ENCODE measurements around the gene RTN4.

Gene RTN4

DNA sequence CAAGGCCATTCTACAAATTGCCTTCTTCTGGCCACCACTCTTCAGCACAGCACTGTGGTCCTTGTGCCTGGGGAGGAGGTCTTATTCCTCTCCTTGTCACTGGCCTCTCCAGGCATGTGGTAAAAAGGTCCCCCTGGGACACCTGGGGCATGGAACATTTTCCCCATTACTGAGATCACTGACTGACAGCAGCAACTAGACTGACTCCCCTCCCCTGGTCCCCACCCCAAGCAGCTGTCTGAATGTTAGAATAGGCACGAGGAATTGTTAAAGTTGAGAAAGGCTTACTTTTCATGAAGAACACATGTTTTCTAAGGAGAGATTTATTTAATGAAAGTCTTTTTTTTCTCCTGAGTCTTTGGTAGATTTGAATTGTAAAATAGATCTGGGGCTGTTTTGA, 39.5 kb upstream of the RTN4 start:
- H3K36me3 ChIP-seq (ENCODE audit: insufficient read depth, low read length) = no peaks in the 10 kb centered on the region
- no peaks in the 10 kb centered on the region for H3K9me2 ChIP-seq (ENCODE audit: low read depth, low read length)
- H3K4me2 ChIP-seq (ENCODE audit: low read length) = no peak overlapping the region
- H2AFZ ChIP-seq (ENCODE audit: low read length) = no peak overlapping the region
- H3K27me3 ChIP-seq (ENCODE audit: insufficient read depth, low read length) = no peaks in the 10 kb centered on the region
- H3K79me2 ChIP-seq (ENCODE audit: insufficient read depth, low read length) = no peaks in the 10 kb centered on the region
- no peaks in the 10 kb centered on the region for H3F3A ChIP-seq (ENCODE audit: insufficient read depth, low read length)
- no peak overlapping the region for H3K27ac ChIP-seq (ENCODE audit: low read depth, low read length, poor library complexity, severe bottlenecking)
- no peak overlapping the region for H3K4me3 ChIP-seq (ENCODE audit: low read depth, low read length, poor library complexity, severe bottlenecking)
- TF ChIP-seq EZH2 (IDR thresholded peaks at IDR 0.05; ENCODE audit: borderline replicate concordance, low read length) = no peak
- TF ChIP-seq, protein P1, sequence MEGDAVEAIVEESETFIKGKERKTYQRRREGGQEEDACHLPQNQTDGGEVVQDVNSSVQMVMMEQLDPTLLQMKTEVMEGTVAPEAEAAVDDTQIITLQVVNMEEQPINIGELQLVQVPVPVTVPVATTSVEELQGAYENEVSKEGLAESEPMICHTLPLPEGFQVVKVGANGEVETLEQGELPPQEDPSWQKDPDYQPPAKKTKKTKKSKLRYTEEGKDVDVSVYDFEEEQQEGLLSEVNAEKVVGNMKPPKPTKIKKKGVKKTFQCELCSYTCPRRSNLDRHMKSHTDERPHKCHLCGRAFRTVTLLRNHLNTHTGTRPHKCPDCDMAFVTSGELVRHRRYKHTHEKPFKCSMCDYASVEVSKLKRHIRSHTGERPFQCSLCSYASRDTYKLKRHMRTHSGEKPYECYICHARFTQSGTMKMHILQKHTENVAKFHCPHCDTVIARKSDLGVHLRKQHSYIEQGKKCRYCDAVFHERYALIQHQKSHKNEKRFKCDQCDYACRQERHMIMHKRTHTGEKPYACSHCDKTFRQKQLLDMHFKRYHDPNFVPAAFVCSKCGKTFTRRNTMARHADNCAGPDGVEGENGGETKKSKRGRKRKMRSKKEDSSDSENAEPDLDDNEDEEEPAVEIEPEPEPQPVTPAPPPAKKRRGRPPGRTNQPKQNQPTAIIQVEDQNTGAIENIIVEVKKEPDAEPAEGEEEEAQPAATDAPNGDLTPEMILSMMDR (IDR thresholded peaks at IDR 0.05; ENCODE audit: low read length) = no peak
- no peak overlapping the region for H3K9ac ChIP-seq (ENCODE audit: low read length)
- H3K4me1 ChIP-seq (ENCODE audit: insufficient read depth, low read length, severe bottlenecking) = no peaks in the 10 kb centered on the region
- no peaks in the 10 kb centered on the region for H4K20me1 ChIP-seq (ENCODE audit: insufficient read depth, low read length)
- no peaks in the 10 kb centered on the region for H3K9me3 ChIP-seq (ENCODE audit: low read length)

DNA sequence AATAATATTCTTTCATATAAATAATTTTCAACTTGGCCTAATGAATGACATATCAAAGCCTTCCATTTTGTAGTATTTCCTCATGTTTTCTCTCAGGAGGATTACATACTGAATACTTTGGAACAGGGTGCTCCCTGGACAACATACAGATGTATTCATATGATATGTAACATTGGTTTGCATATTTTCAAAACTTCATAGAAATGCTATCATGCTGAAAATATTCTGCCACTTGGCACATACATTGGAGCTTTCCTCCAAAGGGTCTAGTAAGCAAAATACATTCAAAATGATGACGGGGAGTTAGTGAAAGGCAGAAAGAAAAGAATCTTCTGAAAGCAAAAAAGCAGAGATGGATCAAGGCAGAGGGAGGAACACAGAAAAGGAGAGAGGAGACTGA, 38.1 kb upstream of the RTN4 start:
- Histone ChIP-seq H3K4me1 (ENCODE audit: insufficient read depth, low read length, severe bottlenecking) (no peaks in the 10 kb centered on the region), H2AFZ (ENCODE audit: low read length) (no peak overlapping the region)
- TF ChIP-seq, protein P1 (IDR thresholded peaks at IDR 0.05; ENCODE audit: low read length) = no peak
- TF ChIP-seq EZH2 (IDR thresholded peaks at IDR 0.05; ENCODE audit: borderline replicate concordance, low read length) = no peak

DNA sequence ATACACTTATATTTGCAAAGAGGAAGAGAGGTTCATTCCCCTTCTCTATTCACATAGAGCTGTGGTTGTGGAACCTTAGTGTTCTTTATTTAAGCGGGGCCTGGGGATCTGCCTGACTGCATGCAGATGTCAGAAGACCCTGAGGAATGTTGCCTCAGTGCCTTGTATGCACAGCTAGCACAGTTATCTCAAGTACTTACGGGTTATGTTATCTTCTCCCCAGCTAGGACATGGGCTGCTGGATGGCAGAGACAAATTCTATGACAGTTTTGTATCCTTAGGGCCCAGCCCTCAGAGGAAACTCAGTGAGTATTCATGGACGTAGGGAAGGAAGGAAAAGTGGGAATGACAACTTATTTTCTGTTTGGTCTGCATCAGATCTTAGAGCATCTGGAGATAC, 37.7 kb upstream of the RTN4 start:
- Histone ChIP-seq H3K9me2 (ENCODE audit: low read depth, low read length) (no peaks in the 10 kb centered on the region), H3K36me3 (ENCODE audit: insufficient read depth, low read length) (no peaks in the 10 kb centered on the region), H3K9ac (ENCODE audit: low read length) (no peak overlapping the region), H3K79me2 (ENCODE audit: insufficient read depth, low read length) (no peaks in the 10 kb centered on the region), H2AFZ (ENCODE audit: low read length) (no peak overlapping the region), H4K20me1 (ENCODE audit: insufficient read depth, low read length) (no peaks in the 10 kb centered on the region), H3F3A (ENCODE audit: insufficient read depth, low read length) (no peaks in the 10 kb centered on the region), H3K9me3 (ENCODE audit: low read length) (no peaks in the 10 kb centered on the region), H3K4me1 (ENCODE audit: insufficient read depth, low read length, severe bottlenecking) (no peaks in the 10 kb centered on the region), H3K4me2 (ENCODE audit: low read length) (no peak overlapping the region), H3K27me3 (ENCODE audit: insufficient read depth, low read length) (no peaks in the 10 kb centered on the region), H3K4me3 (ENCODE audit: low read depth, low read length, poor library complexity, severe bottlenecking) (no peak overlapping the region), H3K27ac (ENCODE audit: low read depth, low read length, poor library complexity, severe bottlenecking) (no peak overlapping the region)
- TF ChIP-seq EZH2 (IDR thresholded peaks at IDR 0.05; ENCODE audit: borderline replicate concordance, low read length) = no peak
- TF ChIP-seq, protein P1 (IDR thresholded peaks at IDR 0.05; ENCODE audit: low read length) = no peak

More for the DNA sequence above, 38.1 kb upstream of the RTN4 start:
- no peaks in the 10 kb centered on the region for H3K27me3 ChIP-seq (ENCODE audit: insufficient read depth, low read length)
- no peaks in the 10 kb centered on the region for H3K9me2 ChIP-seq (ENCODE audit: low read depth, low read length)
- H3K9me3 ChIP-seq (ENCODE audit: low read length) = no peaks in the 10 kb centered on the region
- no peaks in the 10 kb centered on the region for H3K79me2 ChIP-seq (ENCODE audit: insufficient read depth, low read length)
- H4K20me1 ChIP-seq (ENCODE audit: insufficient read depth, low read length) = no peaks in the 10 kb centered on the region
- H3F3A ChIP-seq (ENCODE audit: insufficient read depth, low read length) = no peaks in the 10 kb centered on the region
- no peaks in the 10 kb centered on the region for H3K36me3 ChIP-seq (ENCODE audit: insufficient read depth, low read length)
- no peak overlapping the region for H3K27ac ChIP-seq (ENCODE audit: low read depth, low read length, poor library complexity, severe bottlenecking)
- H3K9ac ChIP-seq (ENCODE audit: low read length) = no peak overlapping the region
- no peak overlapping the region for H3K4me3 ChIP-seq (ENCODE audit: low read depth, low read length, poor library complexity, severe bottlenecking)
- H3K4me2 ChIP-seq (ENCODE audit: low read length) = no peak overlapping the region
